Measurements from ENCODE around the gene GSTA5.
"Not testable (repeated sequence)": the region's sequence is repeated elsewhere in the genome, so short reads cannot be mapped to it uniquely, and the experiment has no call there.

The GSTA5 gene

DNA sequence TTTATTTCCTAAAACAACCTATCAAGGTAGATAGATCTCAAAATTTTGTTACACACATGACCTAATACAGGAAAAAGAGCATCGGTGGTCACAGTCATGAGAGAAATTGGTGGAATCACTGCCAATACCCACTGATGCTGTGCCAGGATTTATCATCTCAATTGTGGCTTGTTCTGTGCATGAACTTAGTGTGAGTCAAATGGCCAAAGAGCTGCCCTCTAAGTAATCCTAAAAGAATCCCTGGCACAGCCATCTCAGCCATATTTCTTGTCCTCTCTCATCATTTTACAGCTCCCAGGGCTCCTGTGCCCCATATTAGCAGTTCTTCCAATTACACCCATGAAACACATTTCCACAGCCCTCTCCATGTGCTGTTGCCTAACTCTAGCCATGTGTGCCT is 6.1 kb downstream of the GSTA5 start:
- no peak for DNase-seq (ENCODE audit: low read depth in 2 of 2)

DNA sequence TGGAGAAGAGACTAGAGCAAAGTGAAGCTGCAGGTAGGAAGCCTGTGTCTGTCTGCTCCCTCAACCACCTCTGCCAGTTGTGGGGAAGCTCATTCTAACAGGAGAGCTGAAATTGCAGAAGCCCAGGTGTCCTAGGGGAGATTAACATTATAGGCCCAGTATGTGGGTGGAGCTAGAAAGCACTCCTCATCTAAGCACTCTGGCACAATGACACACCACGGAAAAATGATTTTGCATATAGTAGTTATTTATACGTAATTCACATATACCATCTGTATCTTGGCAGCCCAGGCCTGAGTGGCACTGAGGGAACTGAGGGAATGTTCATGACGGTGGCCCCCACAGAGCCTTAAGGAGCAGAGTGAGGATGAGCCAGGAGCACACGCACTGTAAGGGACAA is 9.7 kb downstream of the GSTA5 start:
- DNase-seq (ENCODE audit: low read depth in 2 of 2), result not testable (repeated sequence)

DNA sequence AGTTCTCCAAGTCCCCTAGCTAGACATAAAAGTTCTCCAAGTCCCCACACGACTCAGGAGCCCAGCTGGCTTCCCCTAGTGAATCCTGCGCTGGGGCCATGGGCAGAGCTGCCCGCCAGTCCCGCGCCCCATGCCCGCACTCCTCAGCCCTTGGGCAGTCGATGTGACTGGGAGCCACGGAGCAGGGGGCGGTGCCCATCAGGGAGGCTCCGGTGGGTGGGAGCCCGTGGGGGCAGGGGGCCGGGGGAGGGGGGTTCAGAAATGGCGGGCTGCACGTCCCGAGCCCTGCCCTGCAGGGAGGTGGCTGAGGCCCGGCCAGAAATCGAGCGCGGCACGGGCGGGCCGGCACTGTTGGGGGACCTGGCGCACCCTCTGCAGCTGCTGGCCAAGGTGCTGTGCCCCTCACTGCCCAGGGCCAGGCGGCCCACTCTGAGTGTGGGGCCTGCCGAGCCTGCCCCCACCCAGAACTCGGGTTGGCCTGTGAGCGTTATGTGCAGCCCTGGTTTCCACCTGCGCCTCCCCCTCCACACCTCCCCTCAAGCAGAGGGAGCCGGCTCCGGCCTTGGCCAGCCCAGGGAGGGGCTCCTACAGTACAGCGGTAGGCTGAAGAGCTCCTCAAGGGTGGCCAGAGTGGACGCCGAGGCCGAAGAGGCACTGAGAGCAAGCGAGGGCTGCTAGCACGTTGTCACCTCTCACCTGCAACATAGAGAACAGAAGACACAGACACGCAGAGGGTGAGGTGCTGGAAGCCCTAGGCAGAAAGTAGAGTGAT is 11.4 kb downstream of the GSTA5 start:
- no peak for DNase-seq (ENCODE audit: low read depth in 2 of 2)

DNA sequence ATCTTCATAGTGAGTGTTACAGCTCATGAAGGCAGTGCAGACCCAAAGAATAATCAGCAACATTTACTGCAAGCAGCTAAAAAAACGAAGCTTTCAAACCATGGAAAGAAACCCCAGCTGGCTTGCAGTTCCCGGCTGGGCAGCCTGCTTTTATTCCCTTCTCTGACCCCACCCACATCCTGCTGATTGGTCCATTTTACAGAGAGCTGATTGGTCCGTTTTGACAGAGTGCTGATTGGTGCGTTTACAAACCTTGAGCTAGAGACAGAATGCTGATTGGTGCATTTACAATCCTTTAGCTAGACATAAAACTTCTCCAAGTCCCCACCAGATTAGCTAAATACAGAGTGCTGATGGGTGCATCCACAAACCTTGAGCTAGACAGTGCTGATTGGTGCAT is 12.0 kb downstream of the GSTA5 start:
- not testable (repeated sequence) for DNase-seq (ENCODE audit: low read depth in 2 of 2)

DNA sequence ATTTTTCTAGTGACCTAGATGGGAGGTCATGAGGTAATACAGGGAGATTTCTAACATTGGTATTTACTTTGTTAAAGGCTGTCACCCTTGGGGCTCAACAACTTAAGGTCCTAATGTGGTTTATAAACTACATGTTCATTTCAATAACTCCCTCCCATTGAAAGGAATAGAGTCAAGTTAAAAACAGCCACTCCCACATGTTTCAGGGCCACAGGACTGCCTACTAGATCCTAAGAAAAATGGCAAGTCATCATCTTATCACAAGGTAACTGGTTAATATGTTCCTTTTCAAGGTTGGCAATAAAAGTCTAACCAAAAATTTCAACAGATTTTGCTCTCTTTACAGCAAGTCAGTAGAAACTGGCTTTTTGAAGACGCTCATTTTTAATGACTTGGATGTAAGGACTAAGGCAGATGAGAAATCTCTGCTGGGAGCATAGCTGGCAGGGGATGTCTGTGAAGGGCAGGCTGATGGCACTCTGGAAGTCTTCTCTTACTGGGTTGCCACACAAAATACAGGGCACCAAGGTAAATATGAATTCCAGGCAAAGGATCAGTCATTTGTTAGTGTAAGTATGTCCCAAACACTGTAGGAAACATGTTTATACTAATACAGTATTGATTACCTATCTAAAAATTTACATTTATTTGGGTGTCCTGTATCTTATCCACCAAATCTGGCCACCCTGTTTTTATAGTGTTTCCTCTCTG is 13.4 kb downstream of the GSTA5 start:
- not testable (repeated sequence) for DNase-seq (ENCODE audit: low read depth in 2 of 2)

DNA sequence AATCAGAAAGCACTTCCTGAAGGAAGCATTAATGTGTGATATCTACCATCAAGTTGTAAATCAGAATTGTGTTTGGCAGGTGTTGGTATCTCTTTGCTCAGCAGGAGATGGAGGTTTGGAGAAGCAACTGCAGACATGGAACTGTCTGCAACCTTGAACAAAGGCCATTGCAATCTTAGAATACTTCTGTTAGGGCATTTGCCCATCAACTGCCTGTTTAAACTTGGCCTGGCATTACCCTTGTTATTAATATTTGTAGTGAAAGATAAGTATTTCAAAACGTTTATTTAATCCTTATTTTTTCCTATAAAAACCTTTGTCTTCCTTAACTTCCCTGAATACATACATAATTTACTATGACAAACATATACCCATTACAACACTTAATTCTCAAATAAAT is 14.1 kb downstream of the GSTA5 start:
- DNase-seq (ENCODE audit: low read depth in 2 of 2), result no peak

DNA sequence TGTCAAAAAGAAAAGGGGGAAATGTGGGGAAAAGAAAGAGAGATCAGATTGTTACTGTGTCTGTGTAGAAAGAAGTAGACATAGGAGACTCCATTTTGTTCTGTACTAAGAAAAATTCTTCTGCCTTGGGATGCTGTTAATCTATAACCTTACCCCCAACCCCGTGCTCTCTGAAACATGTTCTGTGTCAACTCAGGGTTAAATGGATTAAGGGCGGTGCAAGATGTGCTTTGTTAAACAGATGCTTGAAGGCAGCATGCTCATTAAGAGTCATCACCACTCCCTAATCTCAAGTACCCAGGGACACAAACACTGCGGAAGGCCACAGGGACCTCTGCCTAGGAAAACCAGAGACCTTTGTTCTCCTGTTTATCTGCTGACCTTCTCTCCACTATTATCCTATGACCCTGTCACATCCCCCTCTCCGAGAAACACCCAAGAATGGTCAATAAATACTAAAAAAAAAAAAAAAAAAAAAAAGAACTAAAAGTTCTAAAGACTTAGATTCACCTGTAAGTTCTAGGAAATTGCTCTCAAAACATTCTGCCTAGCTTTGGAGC is 14.6 kb downstream of the GSTA5 start:
- not testable (repeated sequence) for DNase-seq (ENCODE audit: low read depth in 2 of 2)

DNA sequence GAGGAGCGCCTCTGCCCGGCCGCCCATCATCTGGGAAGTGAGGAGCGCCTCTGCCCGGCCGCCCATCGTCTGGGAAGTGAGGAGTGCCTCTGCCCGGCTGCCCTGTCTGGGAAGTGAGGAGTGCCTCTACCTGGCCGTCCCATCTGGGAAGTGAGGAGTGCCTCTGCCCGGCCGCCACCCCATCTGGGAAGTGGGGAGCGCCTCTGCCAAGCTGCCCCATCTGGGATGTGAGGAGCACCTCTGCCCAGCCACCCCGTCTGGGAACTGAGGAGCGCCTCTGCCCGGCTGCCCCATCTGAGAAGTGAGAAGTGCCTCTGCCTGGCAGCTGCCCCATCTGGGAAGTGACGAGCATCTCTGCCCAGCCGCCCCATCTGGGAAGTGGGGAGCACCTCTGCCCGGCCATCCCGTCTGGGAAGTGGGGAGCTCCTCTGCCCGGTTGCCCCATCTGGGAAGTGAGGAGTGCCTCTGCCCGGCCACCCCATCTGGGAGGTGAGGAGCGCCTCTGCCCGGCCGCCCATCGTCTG is 15.3 kb downstream of the GSTA5 start:
- DNase-seq (ENCODE audit: low read depth in 2 of 2), result not testable (repeated sequence)

DNA sequence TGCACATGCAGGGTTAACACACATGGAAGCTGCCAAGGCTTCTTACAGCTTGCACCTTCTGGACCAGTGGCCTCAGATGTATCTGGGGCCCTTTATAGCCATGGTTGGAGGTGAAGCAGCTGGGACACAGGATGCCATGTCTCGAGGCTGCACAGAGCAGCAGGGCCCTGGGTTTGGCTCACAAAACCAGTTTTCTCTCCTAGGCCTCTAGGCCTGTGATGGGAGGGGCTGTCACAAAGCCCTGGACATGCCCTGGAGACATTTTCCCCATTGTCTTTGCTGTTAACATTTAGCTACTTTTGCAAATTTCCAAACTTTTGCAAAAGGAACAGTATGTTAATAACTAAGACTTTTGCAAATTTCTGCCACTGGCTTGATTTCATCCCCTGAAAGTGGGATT is 18.8 kb downstream of the GSTA5 start:
- no peak for DNase-seq (ENCODE audit: low read depth in 2 of 2)

DNA sequence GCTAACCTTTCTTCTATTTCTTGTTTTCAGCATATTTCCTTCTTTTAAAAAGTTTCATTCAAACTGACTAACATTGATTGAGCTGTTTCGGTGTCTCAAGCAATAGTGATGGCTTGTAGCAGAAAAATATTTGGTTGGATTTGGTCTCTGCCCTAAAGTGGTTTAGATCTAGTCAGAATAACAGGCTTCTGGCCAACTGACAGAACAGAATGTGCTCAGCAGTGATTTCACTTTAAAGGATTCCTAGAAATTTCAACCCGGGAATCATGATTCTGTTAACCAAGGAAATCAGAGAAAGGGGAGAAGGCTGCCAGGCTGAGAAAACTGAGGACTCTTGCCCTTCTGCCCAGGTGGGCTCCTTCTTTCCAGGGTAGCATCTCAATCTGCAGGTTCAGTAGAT is 20.4 kb downstream of the GSTA5 start:
- no peak for DNase-seq (ENCODE audit: low read depth in 2 of 2)

DNA sequence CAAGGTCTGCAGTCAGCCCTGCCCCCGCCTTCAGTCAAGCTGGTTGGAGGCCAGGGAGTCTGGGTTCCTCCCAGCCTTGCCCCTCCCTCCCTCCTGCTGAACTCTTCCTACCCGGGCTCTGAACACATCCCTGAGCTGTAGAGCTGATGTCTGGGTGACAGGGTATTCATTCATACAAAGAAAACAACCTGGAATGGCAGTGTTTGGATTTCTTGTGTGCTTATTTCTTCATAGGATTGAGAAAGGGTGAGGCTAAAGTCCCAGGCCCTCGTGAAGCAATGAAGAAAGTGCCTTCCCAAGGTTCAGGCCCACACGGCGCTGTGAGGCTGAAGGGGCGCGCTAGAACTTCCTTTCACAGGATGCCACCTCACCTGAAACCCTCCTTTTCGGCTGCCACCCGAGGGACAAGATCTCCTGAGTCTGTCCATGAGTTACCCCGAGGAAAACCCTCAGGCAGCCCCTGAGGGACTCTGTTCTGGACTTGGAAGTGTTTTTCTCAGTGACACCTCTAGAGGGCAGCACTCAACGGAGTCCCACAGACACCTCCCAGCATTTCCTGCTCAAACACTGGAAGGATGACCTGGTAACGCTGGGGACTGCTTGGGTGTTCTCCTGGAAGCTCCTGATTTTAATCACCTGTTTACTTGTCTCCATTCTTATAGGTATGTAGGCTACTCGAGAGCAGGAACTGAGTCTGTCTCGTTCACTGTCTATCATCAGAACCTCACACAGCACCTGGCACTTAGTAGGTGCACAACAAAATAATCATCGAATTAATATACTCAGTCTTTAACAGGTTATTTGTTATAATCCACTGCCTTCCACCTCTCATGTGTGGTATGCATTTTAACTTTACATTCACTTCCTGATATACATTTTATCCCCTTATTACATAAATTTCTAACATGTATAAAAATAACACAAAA is 25.2 kb downstream of the GSTA5 start:
- DNase-seq (ENCODE audit: low read depth in 2 of 2), result peak in 1 of 2 donors; percentile 10

DNA sequence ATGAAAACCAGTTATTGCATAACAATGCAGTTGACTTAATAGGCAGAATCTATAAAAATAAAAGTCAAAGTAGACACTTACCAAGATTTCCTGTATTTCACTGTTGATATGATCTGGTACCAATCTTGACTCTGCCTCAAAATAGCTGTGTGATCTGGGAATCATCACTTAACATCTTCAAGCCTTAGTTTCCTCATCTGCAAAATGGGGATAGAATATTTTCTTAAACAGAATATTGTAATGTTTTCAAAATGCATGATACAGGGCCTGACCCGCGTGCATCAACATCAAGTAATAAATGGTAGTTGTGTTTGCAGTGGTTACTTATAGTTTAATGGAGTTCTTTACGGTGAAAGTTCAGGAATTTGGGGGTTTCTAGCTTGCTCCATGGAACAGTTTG is 26.1 kb downstream of the GSTA5 start:
- not testable (repeated sequence) for DNase-seq (ENCODE audit: low read depth in 2 of 2)

DNA sequence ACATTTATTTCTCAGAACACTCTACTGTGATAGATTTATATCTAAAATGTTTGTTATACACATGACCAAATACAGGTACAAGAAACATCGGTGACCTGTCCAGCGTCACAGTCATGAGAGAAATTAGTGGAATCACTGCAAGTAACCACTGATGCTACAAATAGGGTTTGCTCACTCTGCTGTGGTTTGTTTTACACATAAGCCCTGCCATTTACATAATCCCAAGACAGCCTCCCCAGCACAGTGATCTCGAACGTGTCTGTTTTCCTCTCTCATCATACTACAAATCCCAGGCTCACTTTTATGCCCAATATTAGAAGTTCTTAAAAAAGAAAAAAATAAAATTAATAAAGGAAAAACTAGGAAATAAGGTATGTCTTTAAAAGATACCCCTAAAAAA is 30.8 kb downstream of the GSTA5 start:
- DNase-seq (ENCODE audit: low read depth in 2 of 2), result not testable (repeated sequence)

DNA sequence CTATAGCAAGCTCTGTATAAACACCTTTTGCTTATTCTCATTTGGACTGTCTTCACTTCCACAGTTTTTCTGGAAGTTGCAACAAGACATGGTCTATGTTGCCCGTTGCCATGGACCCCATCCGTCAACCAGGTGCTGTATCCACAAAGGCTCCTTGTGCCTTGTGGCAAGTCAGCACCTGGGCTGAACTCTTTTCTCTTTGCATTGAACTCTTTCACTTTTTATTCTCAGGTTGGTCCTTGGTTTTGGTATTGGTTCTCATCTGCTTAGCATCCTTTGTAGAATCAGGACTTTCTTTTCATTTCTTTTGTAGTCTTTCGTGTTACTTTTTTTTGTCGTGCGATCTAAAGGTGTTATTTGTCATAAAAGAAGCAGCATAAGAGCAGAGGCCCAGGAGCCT is 32.0 kb downstream of the GSTA5 start:
- no peak for DNase-seq (ENCODE audit: low read depth in 2 of 2)

DNA sequence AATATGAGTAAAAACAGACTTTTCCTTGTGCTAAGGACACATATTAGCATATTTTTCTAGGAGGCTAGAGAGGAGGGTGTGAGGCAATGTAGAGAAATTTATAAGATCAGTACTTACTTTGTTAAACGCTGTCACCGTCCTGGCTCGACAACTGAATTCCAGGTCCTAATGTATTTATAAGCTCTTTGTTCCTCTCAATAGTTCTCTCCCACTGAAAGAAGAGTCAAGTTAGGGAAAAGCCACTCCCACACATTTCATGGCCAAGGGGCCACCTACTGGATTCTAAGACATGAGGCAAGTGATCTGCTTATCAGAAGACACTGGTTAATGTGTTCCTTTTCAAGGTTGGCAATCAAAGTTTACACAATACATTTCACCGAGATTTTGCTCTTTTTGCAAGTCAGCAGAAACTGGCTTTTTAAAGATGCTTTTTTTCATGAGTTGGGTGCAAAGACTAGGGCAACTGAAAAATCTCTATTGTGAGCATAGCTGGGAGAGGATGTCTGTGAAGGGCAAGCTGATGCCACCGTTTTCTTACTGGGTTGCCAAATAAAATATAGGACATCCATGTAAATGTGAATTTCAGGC is 36.9 kb downstream of the GSTA5 start, which contains the start of gene GSTA1:
TSS of gene GSTA1 (minus strand) at position 149 of the 588 bp plus-strand sequence. CDS start 4,549 bp downstream, outside the sequence.
- DNase-seq (ENCODE audit: low read depth in 2 of 2), result not testable (repeated sequence)

DNA sequence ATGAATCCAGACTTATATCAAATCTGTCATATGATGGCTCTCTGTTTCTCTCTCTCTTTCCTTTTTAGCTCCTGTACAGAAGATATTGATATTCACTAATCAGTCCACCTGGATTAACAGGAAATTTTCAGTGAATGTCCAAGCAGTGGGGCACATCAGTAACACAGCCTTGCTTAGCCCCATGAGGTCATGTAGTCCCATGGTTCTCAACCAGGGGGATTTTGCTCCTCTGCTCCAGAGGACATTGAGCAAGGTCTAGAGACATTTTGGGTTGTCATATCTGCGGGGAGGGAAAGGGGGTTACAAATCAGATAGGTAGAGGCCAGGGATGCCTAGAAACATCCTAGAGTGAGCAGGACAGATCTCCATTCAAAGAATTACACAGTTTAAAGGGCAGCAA is 37.8 kb downstream of the GSTA5 start:
- no peak for DNase-seq (ENCODE audit: low read depth in 2 of 2)

DNA sequence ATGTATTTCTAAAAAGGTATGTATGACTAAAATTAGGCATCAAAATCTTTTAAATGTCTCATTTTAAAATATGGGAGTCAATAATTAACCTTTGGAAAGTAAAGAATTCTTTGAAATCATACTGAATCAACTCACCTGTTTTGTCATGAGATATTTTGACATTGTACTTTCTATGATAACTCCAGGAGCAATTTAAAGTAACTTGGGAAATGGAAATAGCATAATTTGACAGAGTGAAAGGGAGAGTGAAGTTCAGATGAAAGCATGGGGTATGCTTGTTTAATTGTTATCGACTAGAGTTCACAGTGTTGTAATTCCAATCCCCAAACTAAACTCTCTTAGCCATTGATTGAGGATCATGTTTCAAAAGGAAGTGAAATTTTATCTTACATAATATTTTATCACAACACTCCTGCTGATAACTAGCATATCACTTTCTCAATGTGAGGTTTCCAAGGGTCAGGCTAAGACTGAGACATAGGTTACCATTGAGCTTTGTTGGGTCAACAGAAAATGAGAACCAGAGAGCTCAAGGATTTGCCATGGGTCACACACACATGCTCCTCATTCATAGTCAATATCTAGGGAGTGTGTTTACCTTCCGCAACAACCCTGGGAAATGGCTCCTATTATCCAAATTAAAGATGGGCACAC is 39.3 kb downstream of the GSTA5 start:
- DNase-seq (ENCODE audit: low read depth in 2 of 2), result no peak

DNA sequence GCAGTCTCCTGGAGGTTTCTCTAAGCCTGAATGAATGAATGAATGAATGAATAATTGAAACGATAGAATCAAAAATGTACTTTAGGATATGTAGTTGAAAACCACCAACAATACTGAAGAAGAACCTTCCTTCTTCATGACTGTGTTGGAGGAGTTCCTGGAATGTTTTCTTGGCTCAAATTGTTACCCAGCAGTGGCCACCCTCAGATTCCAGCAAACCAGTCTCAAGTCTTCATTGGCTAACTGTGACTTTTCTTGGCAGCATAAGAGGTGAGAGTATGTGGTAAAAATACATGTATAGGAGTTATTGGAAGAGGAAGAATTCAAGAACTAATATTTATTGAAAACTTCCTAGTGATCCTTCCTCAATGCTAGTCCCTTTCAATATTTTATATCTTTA is 41.3 kb downstream of the GSTA5 start:
- not testable (repeated sequence) for DNase-seq (ENCODE audit: low read depth in 2 of 2)

DNA sequence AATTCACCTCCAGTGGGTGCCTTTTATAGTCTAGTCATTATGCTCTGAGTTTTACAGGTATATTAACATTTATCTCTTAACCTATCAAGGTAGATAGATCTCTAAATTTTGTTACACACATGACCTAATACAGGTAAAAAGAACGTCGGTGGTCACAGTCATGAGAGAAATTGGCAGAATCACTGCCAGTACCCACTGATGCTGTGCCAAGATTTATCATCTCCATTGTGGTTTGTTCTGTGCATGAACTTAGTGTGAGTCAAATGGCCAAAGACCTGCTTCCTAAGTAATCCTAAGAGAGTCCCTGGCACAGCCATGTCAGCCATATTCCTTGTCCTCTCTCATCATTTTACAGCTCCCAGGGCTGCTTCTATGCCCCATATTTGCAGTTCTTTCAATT is 46.2 kb downstream of the GSTA5 start:
- DNase-seq (ENCODE audit: low read depth in 2 of 2), result not testable (repeated sequence)

DNA sequence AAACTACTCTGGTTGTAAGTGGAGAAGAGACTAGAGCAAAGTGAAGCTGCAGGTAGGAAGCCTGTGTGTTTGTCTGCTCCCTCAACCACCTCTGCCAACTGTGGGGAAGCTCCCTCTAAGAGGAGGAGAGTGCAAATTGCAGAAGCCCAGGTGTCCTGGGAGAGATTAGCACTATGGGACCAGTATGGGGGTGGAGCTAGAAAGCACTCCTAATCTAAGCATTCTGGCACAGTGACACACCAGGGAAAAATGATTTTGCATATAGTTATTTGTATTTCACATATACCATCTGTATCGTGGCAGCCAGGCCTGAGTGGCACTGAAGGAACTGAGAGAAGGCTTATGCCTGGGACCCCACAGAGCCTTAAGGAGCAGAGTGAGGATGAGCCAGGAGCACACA is 49.8 kb downstream of the GSTA5 start:
- DNase-seq (ENCODE audit: low read depth in 2 of 2), result no peak

DNA sequence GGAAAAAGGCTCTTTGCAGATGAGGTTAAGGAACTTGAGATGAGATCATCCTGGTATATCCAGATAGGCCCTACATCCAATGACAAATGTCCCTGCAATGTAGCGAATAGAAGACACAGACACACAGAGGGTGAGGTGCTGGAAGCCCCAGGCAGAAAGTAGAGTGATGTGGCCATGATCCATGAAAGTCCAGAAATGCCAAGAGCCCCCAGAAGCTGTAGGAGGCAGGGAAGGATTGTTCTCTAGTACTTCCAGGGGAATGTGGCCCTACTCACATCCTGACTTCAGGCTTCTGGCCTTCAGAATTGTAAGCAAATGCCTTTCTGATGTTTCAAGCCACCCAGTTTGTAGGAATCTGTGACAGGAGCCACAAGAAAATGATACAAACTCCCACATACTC is 51.0 kb downstream of the GSTA5 start:
- not testable (repeated sequence) for DNase-seq (ENCODE audit: low read depth in 2 of 2)
